ENCODE results near the gene SYNGR2.

Gene SYNGR2

DNA sequence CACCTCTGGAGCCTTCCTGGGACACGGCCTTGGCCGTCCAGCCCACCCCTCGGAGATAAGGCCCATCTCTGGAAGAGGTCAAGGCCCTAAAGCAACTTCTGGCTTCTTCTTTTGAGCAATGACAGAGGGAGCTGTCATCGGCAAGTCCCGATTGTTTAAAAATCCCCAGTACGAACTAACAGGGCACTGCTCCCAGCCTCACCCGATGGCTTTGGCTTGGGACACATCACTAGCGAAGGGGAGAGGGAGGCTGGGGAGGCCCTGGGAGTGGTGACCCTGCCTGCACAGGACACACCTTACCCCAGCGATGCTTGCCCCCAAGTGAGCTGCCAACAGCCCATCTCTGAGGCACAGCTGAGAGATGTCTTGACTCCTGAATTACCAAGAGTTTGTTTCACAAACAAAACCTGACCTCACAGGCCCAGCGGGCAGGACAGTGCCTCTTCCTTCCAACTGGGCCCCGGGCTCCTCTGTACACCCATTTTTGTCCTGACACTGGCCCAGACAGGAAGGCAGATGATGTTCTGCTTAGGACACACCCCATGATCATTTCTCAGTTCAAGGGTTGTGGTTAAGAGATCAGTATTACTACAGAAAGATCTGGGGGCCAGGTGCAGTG lies 4.8 kb downstream of the SYNGR2 start:
- DNase-seq = no peak

GRCh38 chr17:78174346-78174869 lies 6.0 kb downstream of the SYNGR2 start:
- no peak for DNase-seq

DNA sequence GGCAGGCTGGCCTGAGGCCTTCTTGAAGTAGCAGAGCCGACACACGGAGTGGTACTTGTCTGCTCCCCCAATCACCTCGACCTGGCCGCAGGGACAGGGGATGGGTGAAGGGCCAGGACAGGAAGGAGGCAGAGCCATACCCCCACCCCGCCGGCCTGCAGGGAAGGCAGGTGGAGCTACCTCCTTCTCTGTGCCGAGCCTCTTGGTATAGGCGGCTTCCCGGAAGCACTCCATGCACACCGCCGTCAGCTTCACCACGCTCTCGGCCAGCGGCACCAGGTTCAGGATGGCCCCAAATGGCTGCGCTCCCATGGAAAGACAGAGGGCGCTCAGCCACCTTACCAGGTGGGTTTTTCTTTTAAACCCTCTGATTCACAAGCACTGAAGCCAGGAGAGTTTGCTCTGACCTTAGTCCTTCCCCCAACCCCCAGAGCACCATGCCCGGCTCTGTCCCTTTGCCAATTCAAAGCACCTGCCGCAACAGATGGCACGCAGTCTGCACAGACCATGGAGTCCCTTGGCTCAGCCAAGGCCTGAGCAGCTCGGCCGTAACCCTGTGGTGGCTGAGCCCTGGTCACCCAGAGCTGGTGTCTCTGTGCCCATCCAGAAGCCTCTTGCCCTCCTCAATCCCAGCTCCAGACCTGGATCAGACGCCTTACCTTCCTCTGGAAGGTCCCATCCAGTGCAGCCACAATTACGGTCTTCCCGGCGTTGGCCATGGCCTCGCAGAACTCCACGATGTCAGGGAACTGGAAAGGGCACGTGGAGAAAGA lies 6.7 kb downstream of the SYNGR2 start:
- DNase-seq = no peak

DNA sequence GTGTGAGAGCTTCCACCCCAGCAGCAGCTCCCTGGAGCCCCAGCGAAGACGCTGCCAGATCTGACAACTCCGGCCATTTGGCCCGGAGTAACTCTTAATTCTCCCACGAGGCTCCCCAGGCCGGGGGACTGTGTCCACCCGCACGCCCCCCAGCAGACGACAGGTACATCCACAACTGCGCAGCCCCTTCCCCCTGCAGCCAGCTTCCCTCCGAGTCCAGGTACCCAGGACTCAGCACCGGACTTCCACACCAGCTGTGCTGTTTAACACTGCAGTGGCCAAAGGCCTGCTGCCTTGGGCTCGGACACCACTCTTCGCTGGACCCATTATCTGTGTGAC lies 7.2 kb downstream of the SYNGR2 start:
- DNase-seq = no peak

- DNase-seq = peak; percentile 57
Measured at GRCh38 chr17:78176548-78177025, 8.2 kb downstream of the SYNGR2 start.

- no peak for DNase-seq
Measured at GRCh38 chr17:78179372-78179771, 11.0 kb downstream of the SYNGR2 start.

- no peak for DNase-seq
Measured at GRCh38 chr17:78180083-78180482, 11.7 kb downstream of the SYNGR2 start.

- DNase-seq = no peak
Measured at GRCh38 chr17:78180508-78180907, 12.1 kb downstream of the SYNGR2 start.

- DNase-seq = no peak
Measured at GRCh38 chr17:78182504-78182903, 14.1 kb downstream of the SYNGR2 start.

DNA sequence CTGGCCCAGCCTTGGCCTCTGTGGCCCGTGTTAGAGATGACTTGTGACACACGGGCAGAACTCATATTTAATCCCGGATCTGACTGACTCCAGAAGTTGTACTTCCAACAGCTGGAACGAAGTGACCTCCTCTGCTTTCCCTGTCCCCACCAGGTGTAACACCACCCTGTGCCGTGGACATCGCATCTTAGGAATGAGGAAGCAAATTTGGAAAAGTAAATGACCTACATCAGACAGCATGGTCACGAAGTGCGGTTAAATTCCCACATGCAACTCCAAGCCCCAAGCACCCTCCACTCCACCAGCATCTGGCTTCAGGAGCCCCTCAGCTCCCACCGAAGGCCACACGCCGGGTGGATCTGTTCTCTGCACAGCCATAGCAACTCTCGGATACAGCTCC lies 15.5 kb downstream of the SYNGR2 start:
- no peak for DNase-seq

DNA sequence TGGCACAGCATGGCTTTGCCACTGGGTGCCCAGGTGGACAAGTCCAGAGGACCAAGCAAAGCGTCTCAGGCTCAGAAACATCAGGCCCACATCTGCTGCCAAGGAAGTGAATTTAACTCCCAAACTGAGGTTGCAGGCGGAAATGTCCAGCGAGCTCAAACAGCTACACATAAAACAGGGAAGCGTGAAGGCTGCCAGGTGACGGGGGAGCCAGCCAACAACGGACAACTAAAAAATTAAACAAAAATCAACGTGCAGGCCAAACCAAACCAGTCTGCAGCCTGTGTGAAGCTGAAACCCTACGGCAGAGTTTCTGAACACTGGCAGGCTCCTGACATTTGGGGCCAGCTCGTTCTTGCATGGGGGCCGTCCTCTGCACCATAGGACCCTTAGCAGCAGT lies 16.0 kb downstream of the SYNGR2 start:
- no peak for DNase-seq

GRCh38 chr17:78184868-78185267 lies 16.5 kb downstream of the SYNGR2 start:
- no peak for DNase-seq

GRCh38 chr17:78185981-78186691 lies 17.8 kb downstream of the SYNGR2 start:
- DNase-seq = no peak

GRCh38 chr17:78186692-78187595 lies 18.6 kb downstream of the SYNGR2 start, which contains the start of the genes AFMID and TK1:
AFMID (plus strand) TSS chr17:78187362; CDS start chr17:78187371, 9 bp downstream.
TK1 (minus strand) TSS chr17:78187052; CDS start chr17:78186994, 58 bp downstream.
- DNase-seq = peak; percentile 83

DNA sequence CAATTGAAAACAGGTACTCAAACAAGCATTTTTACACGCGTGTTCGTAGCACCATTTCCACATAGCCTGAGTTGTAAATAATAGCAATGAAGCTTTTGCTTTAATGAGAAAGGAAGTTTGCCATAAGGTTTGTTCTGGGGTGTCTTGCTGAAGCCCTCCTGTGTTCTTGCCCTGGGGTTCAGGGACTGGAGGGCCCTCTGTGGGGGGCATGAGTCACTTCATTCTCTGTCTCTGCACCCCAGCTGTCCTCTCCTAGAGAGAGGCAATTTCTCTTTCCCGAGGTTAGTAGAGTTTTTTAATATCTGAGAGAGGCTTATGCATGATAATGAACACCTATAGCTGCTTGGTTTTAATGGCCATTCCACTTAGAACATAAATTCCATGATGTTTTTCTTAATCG lies 28.3 kb downstream of the SYNGR2 start:
- DNase-seq = no peak

GRCh38 chr17:78197147-78197832 lies 28.9 kb downstream of the SYNGR2 start:
- DNase-seq = no peak

DNA sequence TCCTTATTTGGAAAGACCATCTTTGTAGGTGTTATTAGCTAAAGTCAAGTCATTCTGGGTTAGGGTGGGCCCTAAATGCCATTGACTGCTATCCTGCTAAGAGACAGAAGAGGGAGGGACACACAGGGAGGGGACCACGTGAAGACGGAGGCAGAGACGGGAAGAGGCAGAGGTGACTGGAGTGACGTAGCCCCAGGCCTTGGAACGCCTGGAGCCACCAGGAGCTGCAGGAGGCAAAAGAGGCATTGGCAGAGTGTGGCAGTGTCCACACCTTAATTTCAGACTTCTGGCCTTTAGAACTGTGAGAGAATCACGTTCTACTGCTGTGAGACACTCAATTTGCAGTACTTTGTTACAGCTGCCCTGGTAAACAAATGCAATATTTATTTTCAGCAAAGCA lies 32.1 kb downstream of the SYNGR2 start:
- no peak for DNase-seq

DNA sequence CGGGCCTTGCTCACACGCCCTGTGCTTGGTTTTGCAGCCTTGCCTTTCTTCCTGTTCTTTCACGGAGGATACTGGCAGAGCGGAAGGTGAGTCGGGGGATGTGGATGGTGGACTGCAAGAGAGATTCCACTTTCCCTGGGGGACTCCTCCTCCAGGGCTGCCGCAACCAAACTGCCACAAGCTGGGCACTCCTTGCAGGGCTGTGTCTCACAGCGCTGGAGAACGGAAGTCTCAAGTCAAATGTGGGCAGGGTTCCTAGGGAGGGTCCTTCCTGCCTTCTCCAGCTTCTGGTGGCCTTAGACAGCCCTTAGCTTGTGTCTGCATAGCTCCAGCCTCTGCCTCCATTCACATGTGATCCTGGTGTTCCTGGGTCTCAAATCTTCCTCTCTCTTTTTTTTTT lies 34.3 kb downstream of the SYNGR2 start:
- no peak for DNase-seq

DNA sequence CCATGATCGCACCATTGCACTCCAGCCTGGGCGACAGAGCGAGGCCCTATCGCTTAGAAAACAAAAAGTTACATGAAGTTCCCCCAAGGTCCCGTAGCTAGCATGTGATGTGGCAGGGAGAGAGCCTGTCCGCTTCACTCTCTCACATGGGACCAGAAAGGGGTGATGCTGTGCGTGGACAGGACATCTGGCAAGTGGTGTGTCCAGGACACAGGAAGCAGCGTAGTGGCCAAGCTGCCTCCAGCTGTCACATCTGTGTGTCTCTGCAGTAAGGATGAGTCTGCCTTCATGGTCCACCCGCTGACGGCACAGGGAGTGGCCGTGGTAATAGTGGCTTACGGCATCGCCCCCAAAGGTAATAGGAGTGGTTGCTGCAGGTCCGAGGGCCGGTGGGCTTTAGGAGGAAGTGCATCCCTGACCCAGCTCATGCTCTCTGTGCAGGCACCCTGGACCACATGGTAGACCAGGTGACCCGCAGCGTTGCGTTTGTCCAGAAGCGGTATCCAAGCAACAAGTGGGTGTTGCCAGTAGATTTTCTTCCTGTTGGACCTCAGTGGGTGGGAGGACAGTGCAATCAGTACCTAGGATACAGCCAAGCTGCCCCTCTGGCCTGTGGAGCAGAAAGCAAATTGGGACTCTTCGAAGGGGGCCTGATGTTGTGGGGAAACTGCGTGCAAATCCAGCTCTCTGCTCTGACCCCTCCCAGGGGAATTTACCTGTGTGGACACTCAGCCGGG lies 36.2 kb downstream of the SYNGR2 start:
- no peak for DNase-seq

- no peak for DNase-seq
Measured at GRCh38 chr17:78205124-78205775, 36.9 kb downstream of the SYNGR2 start.

GRCh38 chr17:78206298-78206697 lies 37.9 kb downstream of the SYNGR2 start:
- DNase-seq = no peak

Measured in stimulated activated naive CD4-positive, alpha-beta T cell treated with Interleukin-2 at 50 U/mL for 16 hours (primary cell).